ENCODE measurements around the gene WDPCP. TPM values are rescaled to one million over a fixed set of nuclear protein-coding genes. Genes with fewer than 3 reads are reported as not detected.

The WDPCP gene
- polyA plus RNA-seq, 1 donor from 2014 or later = 8.9 TPM

DNA sequence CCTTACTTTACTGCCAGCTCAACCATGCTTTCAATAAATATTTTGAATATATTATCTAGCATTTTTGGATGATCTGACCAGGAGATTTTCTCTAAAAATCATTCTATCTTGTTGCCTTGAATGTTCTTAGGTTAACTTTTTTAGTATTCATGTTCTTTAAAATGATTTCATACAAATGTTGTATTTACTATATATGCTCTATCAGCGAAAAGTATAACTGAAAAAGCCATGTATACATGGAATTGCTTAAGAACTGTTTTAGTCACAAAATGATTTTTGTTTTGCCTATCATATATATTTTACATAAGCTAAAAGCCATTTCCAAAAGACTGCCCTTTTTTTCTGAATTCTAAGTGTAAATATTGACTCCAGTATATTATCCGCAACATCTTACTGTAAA, 213.9 kb downstream of the WDPCP start:
- Histone ChIP-seq H3K79me2 (replicated peaks; ENCODE audit: insufficient read depth, low read length) (no peaks in the 10 kb centered on the region), H3K27me3 (ENCODE audit: insufficient read depth, low read depth, low read length) (no peaks in the 10 kb centered on the region), H3K9me3 (ENCODE audit: low read length) (peaks cover 7% of the 10 kb centered on the region), H3K36me3 (ENCODE audit: insufficient read depth, low read length) (no peaks in the 10 kb centered on the region), H3K4me2 (ENCODE audit: low read length) (no peak overlapping the region), H3K27ac (ENCODE audit: low read length) (no peak overlapping the region), H4K20me1 (ENCODE audit: insufficient read depth) (no peaks in the 10 kb centered on the region), H3F3A (ENCODE audit: insufficient read depth, low read length, poor library complexity, severe bottlenecking) (no peaks in the 10 kb centered on the region), H3K9ac (ENCODE audit: low read length) (no peak overlapping the region), H2AFZ (ENCODE audit: low read depth, low read length) (no peak overlapping the region), H3K9me2 (ENCODE audit: insufficient read depth, low read length) (no peaks in the 10 kb centered on the region), H3K4me3 (ENCODE audit: low read length) (no peak overlapping the region)
- no peak for TF ChIP-seq POLR2AphosphoS5 (IDR thresholded peaks at IDR 0.05)
- TF ChIP-seq EZH2 (IDR thresholded peaks at IDR 0.05; ENCODE audit: borderline replicate concordance, insufficient read depth, low read length, poor library complexity, severe bottlenecking) = no peak
- TF ChIP-seq EP300 (conservative IDR thresholded peaks at IDR 0.05; ENCODE audit: poor library complexity, severe bottlenecking) = no peak
- TF ChIP-seq MXI1 (conservative IDR thresholded peaks at IDR 0.05; ENCODE audit: poor library complexity, severe bottlenecking) = no peak

GRCh38 chr2:63372549-63372948, 215.7 kb downstream of the WDPCP start:
- Histone ChIP-seq H3K9me2 (ENCODE audit: insufficient read depth, low read length) (no peaks in the 10 kb centered on the region), H2AFZ (ENCODE audit: low read depth, low read length) (no peak overlapping the region), H3K27me3 (ENCODE audit: insufficient read depth, low read depth, low read length) (no peaks in the 10 kb centered on the region), H3K9me3 (ENCODE audit: low read length) (peaks cover 7% of the 10 kb centered on the region), H3K36me3 (ENCODE audit: insufficient read depth, low read length) (no peaks in the 10 kb centered on the region), H3K27ac (ENCODE audit: low read length) (no peak overlapping the region), H3K4me2 (ENCODE audit: low read length) (no peak overlapping the region), H4K20me1 (ENCODE audit: insufficient read depth) (no peaks in the 10 kb centered on the region), H3K9ac (ENCODE audit: low read length) (no peak overlapping the region), H3K79me2 (replicated peaks; ENCODE audit: insufficient read depth, low read length) (no peaks in the 10 kb centered on the region), H3K4me3 (ENCODE audit: low read length) (no peak overlapping the region), H3F3A (ENCODE audit: insufficient read depth, low read length, poor library complexity, severe bottlenecking) (no peaks in the 10 kb centered on the region)
- no peak for TF ChIP-seq MXI1 (conservative IDR thresholded peaks at IDR 0.05; ENCODE audit: poor library complexity, severe bottlenecking)
- no peak for TF ChIP-seq SMC3 (conservative IDR thresholded peaks at IDR 0.05; ENCODE audit: poor library complexity)
- TF ChIP-seq EP300 (conservative IDR thresholded peaks at IDR 0.05; ENCODE audit: poor library complexity, severe bottlenecking) = no peak
- TF ChIP-seq EZH2 (IDR thresholded peaks at IDR 0.05; ENCODE audit: borderline replicate concordance, insufficient read depth, low read length, poor library complexity, severe bottlenecking) = no peak
- TF ChIP-seq RAD21 (conservative IDR thresholded peaks at IDR 0.05) = no peak
- TF ChIP-seq REST (IDR thresholded peaks at IDR 0.05; ENCODE audit: borderline replicate concordance) = no peak
- TF ChIP-seq TAF1 (IDR thresholded peaks at IDR 0.05; ENCODE audit: low read depth) = no peak

DNA sequence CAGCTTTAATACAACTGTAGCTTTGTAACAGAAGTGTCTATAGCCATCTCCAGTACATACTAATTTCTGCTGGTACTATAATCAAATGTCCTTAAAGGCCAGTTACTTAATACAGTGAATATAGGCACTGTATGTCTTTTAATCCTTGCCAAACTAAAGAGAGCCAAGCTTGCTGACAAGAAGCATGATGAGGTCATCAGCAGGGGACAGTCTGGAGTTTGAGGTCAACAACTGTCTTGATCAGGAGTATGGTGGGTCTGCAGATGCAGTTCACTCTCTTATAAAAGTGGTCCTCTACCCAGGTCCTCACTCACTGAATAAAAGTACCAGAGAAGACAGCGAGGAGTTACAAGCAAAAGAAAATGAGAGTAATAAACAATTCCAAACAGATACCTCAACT, 219.1 kb downstream of the WDPCP start:
- H2AFZ ChIP-seq (ENCODE audit: low read depth, low read length) = no peak overlapping the region
- no peak overlapping the region for H3K27ac ChIP-seq (ENCODE audit: low read length)
- no peak overlapping the region for H3K4me2 ChIP-seq (ENCODE audit: low read length)
- TF ChIP-seq TAF1 (IDR thresholded peaks at IDR 0.05; ENCODE audit: low read depth) (no peak), CTCF (IDR thresholded peaks at IDR 0.05; ENCODE audit: poor library complexity, severe bottlenecking) (no peak), POLR2AphosphoS5 (IDR thresholded peaks at IDR 0.05) (no peak), EZH2 (IDR thresholded peaks at IDR 0.05; ENCODE audit: borderline replicate concordance, insufficient read depth, low read length, poor library complexity, severe bottlenecking) (no peak), MXI1 (conservative IDR thresholded peaks at IDR 0.05; ENCODE audit: poor library complexity, severe bottlenecking) (no peak), SMC3 (conservative IDR thresholded peaks at IDR 0.05; ENCODE audit: poor library complexity) (no peak), EP300 (conservative IDR thresholded peaks at IDR 0.05; ENCODE audit: poor library complexity, severe bottlenecking) (no peak), RAD21 (conservative IDR thresholded peaks at IDR 0.05) (no peak)
- no peak overlapping the region for H3K4me3 ChIP-seq (ENCODE audit: low read length)
- H3F3A ChIP-seq (ENCODE audit: insufficient read depth, low read length, poor library complexity, severe bottlenecking) = no peaks in the 10 kb centered on the region
- H3K36me3 ChIP-seq (ENCODE audit: insufficient read depth, low read length) = no peaks in the 10 kb centered on the region
- H4K20me1 ChIP-seq (ENCODE audit: insufficient read depth) = no peaks in the 10 kb centered on the region
- no peaks in the 10 kb centered on the region for H3K27me3 ChIP-seq (ENCODE audit: insufficient read depth, low read depth, low read length)
- no peak overlapping the region for H3K9ac ChIP-seq (ENCODE audit: low read length)
- H3K79me2 ChIP-seq (replicated peaks; ENCODE audit: insufficient read depth, low read length) = no peaks in the 10 kb centered on the region
- no peaks in the 10 kb centered on the region for H3K9me2 ChIP-seq (ENCODE audit: insufficient read depth, low read length)
- H3K9me3 ChIP-seq (ENCODE audit: low read length) = peaks cover 7% of the 10 kb centered on the region

All from neural cell (in vitro differentiated cells).